Peyer's patch (tissue), 4 donors: ENCODE results near the gene ENOX2. TPM values are rescaled to one million over a fixed set of nuclear protein-coding genes. Genes with fewer than 3 reads are reported as not detected.
"Not testable (repeated sequence)": the region's sequence is repeated elsewhere in the genome, so short reads cannot be mapped to it uniquely, and the experiment has no call there.

Experiments used
- DNase-seq, 3 donors: peaks; one replicate each; pipeline ENCODE4 v3.0.0-alpha.2; 2017 to 2019
- H3K27ac ChIP-seq, 4 donors: fragments of 200-600 bp; sonication (generic); one replicate each; pipeline ENCODE4 v1.5.1; 2016 to 2019
- H3K27me3 ChIP-seq, 2 donors: fragments of 200-600 bp; sonication (generic); one replicate each; pipeline ENCODE4 v1.5.1; 2019
- H3K36me3 ChIP-seq, 3 donors: fragments of 200-600 bp; sonication (generic); one replicate each; pipeline ENCODE4 v1.5.1; 2016 to 2019
- H3K4me1 ChIP-seq, 4 donors: fragments of 200-600 bp; sonication (generic); one replicate each; pipeline ENCODE4 v1.5.1; 2016 to 2019
- H3K4me3 ChIP-seq, 4 donors: fragments of 200-600 bp; sonication (generic); 1 replicate in 3 of 4; 2 replicates in 1 of 4; pipeline ENCODE4 v1.5.1; 2016 to 2019; ENCODE audit warnings: mild to moderate bottlenecking in 1 of 4
- H3K9me3 ChIP-seq, 4 donors: fragments of 200-600 bp; sonication (generic); one replicate each; pipeline ENCODE4 v1.5.1; 2016 to 2019; ENCODE audit warnings: mild to moderate bottlenecking in 1 of 4
- CTCF ChIP-seq, 6 experiments: fragments of 450-650 bp in 4 of 6; fragments of 200-600 bp in 2 of 6; sonication (generic) in 1 of 6; IDR thresholded peaks; one replicate each; pipeline ENCODE4 v1.5.1; 2017 to 2019; ENCODE audit warnings: antibody characterized with exemption in 6 of 6, mild to moderate bottlenecking in 3 of 6, moderate library complexity in 1 of 6
- POLR2A ChIP-seq, 2 donors: fragments of 450-650 bp; IDR thresholded peaks; one replicate each; pipeline ENCODE4 v1.5.1; 2017; ENCODE audit warnings: antibody characterized with exemption in 2 of 2, mild to moderate bottlenecking in 2 of 2, moderate library complexity in 2 of 2
- total RNA-seq, 4 donors: library from RNA; depleted of rRNA; stranded (reverse); fragments of >200 nt; gene quantifications; one replicate each; pipeline ENCODE4 v1.1.0, GENCODE V29; 2016

Gene ENOX2
- total RNA-seq, 4 donors from 2014 or later = 4.7 to 12.4 (median 9.8) TPM

GRCh38 chrX:130715299-130715698 is 187.7 kb downstream of the ENOX2 start:
- H3K27ac ChIP-seq = no peak overlapping the region

GRCh38 chrX:130714665-130715064 is 188.3 kb downstream of the ENOX2 start:
- no peaks in the 10 kb centered on the region for H3K27me3 ChIP-seq
- no peak overlapping the region for H3K4me3 ChIP-seq
- no peak overlapping the region for H3K27ac ChIP-seq
- no peak for TF ChIP-seq CTCF (IDR thresholded peaks at IDR 0.05)
- H3K36me3 ChIP-seq = no peaks in the 10 kb centered on the region
- no peaks in the 10 kb centered on the region for H3K4me1 ChIP-seq
- H3K9me3 ChIP-seq = no peaks in the 10 kb centered on the region
- DNase-seq = no peak

More at GRCh38 chrX:130715299-130715698, 187.7 kb downstream of the ENOX2 start:
- Histone ChIP-seq H3K9me3 (no peaks in the 10 kb centered on the region), H3K27me3 (no peaks in the 10 kb centered on the region), H3K4me3 (no peak overlapping the region), H3K4me1 (no peaks in the 10 kb centered on the region), H3K36me3 (no peaks in the 10 kb centered on the region)
- TF ChIP-seq CTCF (IDR thresholded peaks at IDR 0.05) (no peak), POLR2A (IDR thresholded peaks at IDR 0.05) (no peak)
- DNase-seq = no peak

GRCh38 chrX:130714135-130714534 is 188.9 kb downstream of the ENOX2 start:
- Histone ChIP-seq H3K4me1 (no peaks in the 10 kb centered on the region), H3K27me3 (no peaks in the 10 kb centered on the region), H3K27ac (no peak overlapping the region), H3K36me3 (no peaks in the 10 kb centered on the region), H3K9me3 (no peaks in the 10 kb centered on the region), H3K4me3 (no peak overlapping the region)
- no peak for DNase-seq
- TF ChIP-seq CTCF (IDR thresholded peaks at IDR 0.05) (no peak), POLR2A (IDR thresholded peaks at IDR 0.05) (no peak)

GRCh38 chrX:130709178-130709577 is 193.8 kb downstream of the ENOX2 start:
- H3K4me1 ChIP-seq, H3K9me3 ChIP-seq, H3K27me3 ChIP-seq, DNase-seq, H3K27ac ChIP-seq, H3K36me3 ChIP-seq, H3K4me3 ChIP-seq: not testable (repeated sequence)

GRCh38 chrX:130705591-130705990 is 197.4 kb downstream of the ENOX2 start:
- no peak for DNase-seq

More at GRCh38 chrX:130705591-130705990, 197.4 kb downstream of the ENOX2 start:
- no peak overlapping the region for H3K4me3 ChIP-seq
- H3K36me3 ChIP-seq = no peaks in the 10 kb centered on the region
- no peak overlapping the region for H3K27ac ChIP-seq
- H3K9me3 ChIP-seq = no peaks in the 10 kb centered on the region
- no peaks in the 10 kb centered on the region for H3K4me1 ChIP-seq
- TF ChIP-seq POLR2A (IDR thresholded peaks at IDR 0.05) (no peak), CTCF (IDR thresholded peaks at IDR 0.05) (no peak)
- H3K27me3 ChIP-seq = no peaks in the 10 kb centered on the region
